ENCODE results near the gene SLC17A2. TPM values are rescaled to one million over a fixed set of nuclear protein-coding genes. Genes with fewer than 3 reads are reported as not detected.

Gene SLC17A2
- total and polyA plus RNA-seq, 2 of the 8 experiments (the other 6 are each of a cell fraction or from before 2014, with no cell fraction given) = not detected

DNA sequence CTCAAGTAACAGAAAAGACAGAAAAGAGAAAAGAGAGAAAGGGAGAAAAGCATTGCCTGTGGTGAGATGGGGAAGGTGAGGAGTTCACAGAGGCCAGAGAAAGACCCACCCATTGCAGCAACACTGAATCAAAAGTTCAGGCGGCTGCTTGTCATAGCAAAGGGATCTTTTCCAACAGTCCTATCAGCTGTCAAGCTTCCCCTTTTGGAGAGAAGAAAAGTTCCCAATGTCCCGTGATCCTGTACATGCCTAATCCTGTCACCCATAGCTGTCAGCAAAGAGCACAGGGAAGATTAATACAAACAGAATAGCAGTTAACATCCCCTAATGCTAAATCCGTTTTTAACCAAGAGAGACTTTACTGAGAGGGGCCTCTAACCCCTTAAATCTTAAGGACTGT, 23.2 kb upstream of the SLC17A2 start:
- H3K4me1 ChIP-seq (replicated peaks in 1 of 4; ENCODE audit: control insufficient read depth in 3 of 4, insufficient read depth in 4 of 4, low read length in 3 of 4) = peaks cover 0 to 1% (median 0%) of the 10 kb centered on the region in 4 experiments; a peak in 1 of 7 replicates
- no peak overlapping the region for H3K4me2 ChIP-seq (ENCODE audit: insufficient read depth in 1 of 2, low read depth in 2 of 2, low read length in 2 of 2)
- no peak overlapping the region for H3K14ac ChIP-seq (ENCODE audit: insufficient read length)
- H3K9ac ChIP-seq (replicated peaks in 1 of 4; ENCODE audit: extremely low read depth in 1 of 4, low read depth in 3 of 4, low read length in 3 of 4) = no peak overlapping the region
- H4K5ac ChIP-seq (ENCODE audit: insufficient read length, low read depth, low read length) = no peak overlapping the region
- H3K9me3 ChIP-seq (ENCODE audit: insufficient read depth in 2 of 2, low read depth in 1 of 2, low read length in 1 of 2) = no peaks in the 10 kb centered on the region
- H3K27ac ChIP-seq (ENCODE audit: low read depth, low read length) = no peak overlapping the region
- 77% methylated on average over 3 of the region's 3 CpGs; no CpG with 5 or more reads in 1 of the 2 experiments for whole genome bisulfite sequencing, 2 experiments (ENCODE audit: extremely low coverage in 1 of 2, insufficient coverage in 1 of 2, insufficient read length in 1 of 2, insufficient replicate concordance in 2 of 2, low coverage in 1 of 2, low lambda C conversion rate in 2 of 2, missing lambda C conversion rate in 1 of 2)
- POLR2A ChIA-PET (ENCODE audit: partially characterized antibody) = no interaction called here
- H4K20me1 ChIP-seq (replicated peaks in 1 of 2; ENCODE audit: control insufficient read depth in 1 of 2, insufficient read depth in 2 of 2, low read length in 2 of 2) = no peaks in the 10 kb centered on the region
- H3K56ac ChIP-seq (replicated peaks; ENCODE audit: insufficient read length, low read depth, low read length) = no peak overlapping the region
- no peak overlapping the region for H3K4me3 ChIP-seq (ENCODE audit: extremely low read depth in 1 of 4, insufficient read depth in 2 of 4, low read depth in 3 of 4, low read length in 4 of 4)
- H3K23ac ChIP-seq (ENCODE audit: insufficient read length) = no peak overlapping the region
- CTCF ChIA-PET (ENCODE audit: partially characterized antibody) = interaction anchor here (0.6 to 1.0 kb wide), 2 partner anchors 138 to 851 kb away, joined by 3 read pairs; no protein-coding TSS in a partner anchor
- H3K79me2 ChIP-seq (ENCODE audit: control insufficient read depth in 1 of 2, insufficient read depth in 2 of 2, low read length in 2 of 2) = no peaks in the 10 kb centered on the region
- DNase-seq (ENCODE audit: low read depth in 1 of 2, low spot score in 2 of 2) (no peak), FAIRE-seq (no peak)
- no peak overlapping the region for H2BK12ac ChIP-seq (ENCODE audit: low read depth, low read length)
- no peak overlapping the region for H3K18ac ChIP-seq (ENCODE audit: extremely low read depth, low read length)
- no peak overlapping the region for H2AFZ ChIP-seq (ENCODE audit: low read length)
- H4K8ac ChIP-seq (ENCODE audit: extremely low read depth, insufficient read depth, low read length) = no peak overlapping the region
- no peak overlapping the region for H2BK15ac ChIP-seq (ENCODE audit: low read length)
- H4K91ac ChIP-seq (replicated peaks; ENCODE audit: insufficient read length, low read length) = no peak overlapping the region
- H3K4ac ChIP-seq (replicated peaks; ENCODE audit: insufficient read length, low read depth, low read length) = no peak overlapping the region
- H3K23me2 ChIP-seq (ENCODE audit: low read depth, low read length) = no peaks in the 10 kb centered on the region
- H2BK20ac ChIP-seq (ENCODE audit: low read length) = no peak overlapping the region
- H2AK5ac ChIP-seq (ENCODE audit: low read depth, low read length) = no peak overlapping the region
- H3K27me3 ChIP-seq (replicated peaks in 1 of 4; ENCODE audit: control insufficient read depth in 3 of 4, extremely low read depth in 1 of 4, insufficient read depth in 3 of 4, low read length in 3 of 4) = no peaks in the 10 kb centered on the region
- H2BK5ac ChIP-seq (ENCODE audit: low read depth, low read length) = no peak overlapping the region
- no peaks in the 10 kb centered on the region for H3K79me1 ChIP-seq (ENCODE audit: low read depth, low read length)
- no peaks in the 10 kb centered on the region for H3K36me3 ChIP-seq (ENCODE audit: control insufficient read depth in 2 of 4, insufficient read depth in 4 of 4, low read length in 3 of 4)
- no peak overlapping the region for H2BK120ac ChIP-seq (replicated peaks; ENCODE audit: low read depth, low read length)
- TF ChIP-seq SIN3A (conservative IDR thresholded peaks at IDR 0.05 in 1 of 2, IDR thresholded peaks at IDR 0.05 in 1 of 2; ENCODE audit: low read depth in 1 of 2, low read length in 2 of 2) = no peak
- TF ChIP-seq EP300 (IDR thresholded peaks at IDR 0.05; ENCODE audit: borderline replicate concordance in 1 of 2, low read depth in 2 of 2, low read length in 2 of 2) = no peak
- TF ChIP-seq SIRT6 (IDR thresholded peaks at IDR 0.05; ENCODE audit: low read length) = no peak
- no peak for TF ChIP-seq TEAD4 (IDR thresholded peaks at IDR 0.05; ENCODE audit: low read depth, low read length)
- no peak for TF ChIP-seq SP4 (IDR thresholded peaks at IDR 0.05; ENCODE audit: low read length)

Measured in H1 (cell line).